Measurements from ENCODE around the gene RPS5.

- TF ChIP-seq CTCF (IDR thresholded peaks at IDR 0.05) = no peak
- no peak for TF ChIP-seq SIN3A (IDR thresholded peaks at IDR 0.05; ENCODE audit: borderline replicate concordance, insufficient read depth, low read depth, low read length)
- no peak for TF ChIP-seq TCF7L2 (IDR thresholded peaks at IDR 0.05; ENCODE audit: low read depth, low read length)
- peak; percentile 95 for TF ChIP-seq POLR2AphosphoS5 (IDR thresholded peaks at IDR 0.05; ENCODE audit: low read depth, low read length)
Measured at GRCh38 chr19:58395220-58395978, 8.3 kb downstream of the RPS5 start, which contains the start of gene RNF225.
